H1 (cell line): ENCODE measurements around the gene REPS2. TPM values are rescaled to one million over a fixed set of nuclear protein-coding genes. Genes with fewer than 3 reads are reported as not detected.

Experiments used
- CTCF ChIA-PET: fragments of 300-600 bp; sonication (Branson Sonifier 250); formaldehyde crosslinking; loops from one replicate; lab custom pipeline; 2021; ENCODE audit not compliant: partially characterized antibody; lab: Charles Lee
- POLR2A ChIA-PET: fragments of 300-600 bp; sonication (Branson Sonifier 250); formaldehyde crosslinking; loops from one replicate; lab custom pipeline; 2021; ENCODE audit warnings: inconsistent platforms; ENCODE audit not compliant: partially characterized antibody; lab: Charles Lee
- DNase-seq, 2 experiments: peaks; one replicate each; pipeline versions ENCODE4 v3.0.0 to v3.0.0-alpha.2; 2010 to 2022; ENCODE audit warnings: low spot score in 2 of 2, low read depth in 1 of 2, mixed read lengths in 1 of 2
- FAIRE-seq: peaks from 2 replicates; lab custom pipeline; 2011; peaks lifted over from hg19 to GRCh38; lab: Jason Lieb, UNC
- H2AFZ ChIP-seq: 2 replicates; pipeline ENCODE4 v1.8.1; 2012; ENCODE audit warnings: low read length, inconsistent platforms
- H2AK5ac ChIP-seq: 2 replicates; pipeline ENCODE4 v1.6.1; 2013; ENCODE audit warnings: low read depth, low read length
- H2BK120ac ChIP-seq: replicated peaks from 2 replicates; pipeline ENCODE3; 2013; ENCODE audit warnings: low read depth, low read length, inconsistent platforms
- H2BK12ac ChIP-seq: 2 replicates; pipeline ENCODE4 v1.6.1; 2013; ENCODE audit warnings: low read depth, low read length
- H2BK15ac ChIP-seq: 2 replicates; pipeline ENCODE4 v1.6.1; 2013; ENCODE audit warnings: low read length
- H2BK20ac ChIP-seq: 2 replicates; pipeline ENCODE4 v1.6.1; 2013; ENCODE audit warnings: low read length
- H2BK5ac ChIP-seq: 2 replicates; pipeline ENCODE4 v1.6.1; 2013; ENCODE audit warnings: low read depth, low read length
- H3K14ac ChIP-seq: 2 replicates; pipeline ENCODE4 v1.6.1; 2013; ENCODE audit warnings: inconsistent platforms; ENCODE audit not compliant: insufficient read length
- H3K18ac ChIP-seq: 2 replicates; pipeline ENCODE4 v1.6.1; 2013; ENCODE audit warnings: low read length; ENCODE audit errors: extremely low read depth
- H3K23ac ChIP-seq: 2 replicates; pipeline ENCODE4 v1.6.1; 2013; ENCODE audit warnings: inconsistent platforms; ENCODE audit not compliant: insufficient read length
- H3K23me2 ChIP-seq: 2 replicates; pipeline ENCODE4 v1.6.1; 2013; ENCODE audit warnings: low read depth, low read length
- H3K27ac ChIP-seq: 2 replicates; pipeline ENCODE4 v1.6.1; 2011; ENCODE audit warnings: low read depth, low read length, inconsistent platforms
- H3K27me3 ChIP-seq, 4 experiments: replicated peaks in 1 of 4; 1 replicate in 1 of 4; 2 replicates in 3 of 4; pipeline versions ENCODE4 v1.6.1 to v1.8.1; 2011 to 2013; ENCODE audit warnings: low read length in 3 of 4, mild to moderate bottlenecking in 3 of 4, inconsistent platforms in 2 of 4, mixed read lengths in 2 of 4, moderate library complexity in 1 of 4; ENCODE audit not compliant: control insufficient read depth in 3 of 4, insufficient read depth in 3 of 4; ENCODE audit errors: extremely low read depth in 1 of 4
- H3K36me3 ChIP-seq, 4 experiments: 2 replicates each; pipeline versions ENCODE4 v1.6.1 to v1.8.1; 2011 to 2013; ENCODE audit warnings: mild to moderate bottlenecking in 4 of 4, low read length in 3 of 4, moderate library complexity in 2 of 4, control low read depth in 1 of 4, inconsistent platforms in 1 of 4; ENCODE audit not compliant: insufficient read depth in 4 of 4, control insufficient read depth in 2 of 4
- H3K4ac ChIP-seq: replicated peaks from 2 replicates; pipeline ENCODE3; 2013; ENCODE audit warnings: low read length, low read depth, mixed read lengths, inconsistent platforms; ENCODE audit not compliant: insufficient read length
- H3K4me1 ChIP-seq, 4 experiments: replicated peaks in 1 of 4; 1 replicate in 1 of 4; 2 replicates in 3 of 4; pipeline versions ENCODE4 v1.6.1 to v1.8.1; 2011 to 2013; ENCODE audit warnings: low read length in 3 of 4, inconsistent platforms in 2 of 4, mixed read lengths in 1 of 4; ENCODE audit not compliant: insufficient read depth in 4 of 4, control insufficient read depth in 3 of 4
- H3K4me2 ChIP-seq, 2 experiments: 2 replicates each; pipeline versions ENCODE4 v1.6.1 to v1.8.1; 2011 to 2013; ENCODE audit warnings: low read depth in 2 of 2, low read length in 2 of 2, control low read depth in 1 of 2, inconsistent platforms in 1 of 2, mild to moderate bottlenecking in 1 of 2; ENCODE audit not compliant: insufficient read depth in 1 of 2
- H3K4me3 ChIP-seq, 4 experiments: fragments of 200-600, 300-600 bp in 1 of 4; sonication (generic), shearing (Covaris generic), sonication (Bioruptor Twin) in 1 of 4; 2 replicates each; pipeline versions ENCODE4 v1.5.1 to v1.8.1; 2011 to 2016; ENCODE audit warnings: low read length in 4 of 4, low read depth in 3 of 4, control low read depth in 2 of 4, inconsistent platforms in 2 of 4, mild to moderate bottlenecking in 2 of 4, mixed read lengths in 1 of 4, moderate library complexity in 1 of 4; ENCODE audit not compliant: insufficient read depth in 2 of 4; ENCODE audit errors: extremely low read depth in 1 of 4
- H3K56ac ChIP-seq: replicated peaks from 2 replicates; pipeline ENCODE3; 2013; ENCODE audit warnings: low read depth, mild to moderate bottlenecking, mixed read lengths, low read length, inconsistent platforms; ENCODE audit not compliant: insufficient read length
- H3K79me1 ChIP-seq: 2 replicates; pipeline ENCODE4 v1.6.1; 2013; ENCODE audit warnings: low read depth, low read length, control low read depth
- H3K79me2 ChIP-seq, 2 experiments: 2 replicates each; pipeline versions ENCODE4 v1.6.1 to v1.8.1; 2012 to 2013; ENCODE audit warnings: low read length in 2 of 2, mild to moderate bottlenecking in 2 of 2, inconsistent platforms in 1 of 2; ENCODE audit not compliant: insufficient read depth in 2 of 2, control insufficient read depth in 1 of 2
- H3K9ac ChIP-seq, 4 experiments: replicated peaks in 1 of 4; 1 replicate in 1 of 4; 2 replicates in 3 of 4; pipeline versions ENCODE4 v1.6.1 to v1.8.1; 2011 to 2013; ENCODE audit warnings: low read depth in 3 of 4, low read length in 3 of 4, control low read depth in 2 of 4, mild to moderate bottlenecking in 2 of 4, moderate library complexity in 2 of 4, inconsistent platforms in 1 of 4; ENCODE audit errors: extremely low read depth in 1 of 4
- H3K9me3 ChIP-seq, 2 experiments: 2 replicates each; pipeline versions ENCODE4 v1.6.1 to v1.8.1; 2012 to 2013; ENCODE audit warnings: mild to moderate bottlenecking in 2 of 2, moderate library complexity in 2 of 2, control low read depth in 1 of 2, inconsistent platforms in 1 of 2, low read depth in 1 of 2, low read length in 1 of 2, mixed read lengths in 1 of 2; ENCODE audit not compliant: insufficient read depth in 2 of 2
- H4K20me1 ChIP-seq, 2 experiments: replicated peaks in 1 of 2; 2 replicates each; pipeline versions ENCODE3 to v1.8.1; 2011 to 2013; ENCODE audit warnings: inconsistent platforms in 2 of 2, low read length in 2 of 2, mild to moderate bottlenecking in 1 of 2; ENCODE audit not compliant: insufficient read depth in 2 of 2, control insufficient read depth in 1 of 2
- H4K5ac ChIP-seq: 2 replicates; pipeline ENCODE4 v1.6.1; 2013; ENCODE audit warnings: low read length, low read depth, mixed read lengths, inconsistent platforms; ENCODE audit not compliant: insufficient read length
- H4K8ac ChIP-seq: 2 replicates; pipeline ENCODE4 v1.8.0; 2013; ENCODE audit warnings: mild to moderate bottlenecking, moderate library complexity, low read length, inconsistent platforms; ENCODE audit not compliant: insufficient read depth; ENCODE audit errors: extremely low read depth
- H4K91ac ChIP-seq: replicated peaks from 2 replicates; pipeline ENCODE3; 2013; ENCODE audit warnings: low read length, mixed read lengths, inconsistent platforms; ENCODE audit not compliant: insufficient read length
- TAF7 ChIP-seq: optimal IDR thresholded peaks from 2 replicates; pipeline ENCODE3; 2011; ENCODE audit warnings: low read depth, mild to moderate bottlenecking, inconsistent platforms, low read length, moderate library complexity, borderline replicate concordance
- TBP ChIP-seq: IDR thresholded peaks from 2 replicates; pipeline ENCODE4 v1.6.1; 2011; ENCODE audit warnings: low read depth, low read length, improper control_type of control experiment
- WGBS, 2 experiments: shearing (Covaris generic) in 1 of 2; methylation state at CpG; one replicate each; pipeline versions ENCODE4 v1.1.6 to v1.1.7; 2013 to 2015; ENCODE audit warnings: low lambda C conversion rate in 2 of 2, mixed read lengths in 2 of 2, inconsistent platforms in 1 of 2, low coverage in 1 of 2, missing lambda C conversion rate in 1 of 2; ENCODE audit not compliant: insufficient replicate concordance in 2 of 2, insufficient coverage in 1 of 2, insufficient read length in 1 of 2; ENCODE audit errors: extremely low coverage in 1 of 2, missing lambda C conversion rate in 1 of 2; 5-methylcytosine and 5-hydroxymethylcytosine counted together
- polyA plus RNA-seq, 7 experiments: library from polyadenylated mRNA; depleted of rRNA in 3 of 7; stranded (reverse) in 5 of 7; unstranded in 2 of 7; fragments of >200 nt in 5 of 7; fragments of 200-250 nt in 2 of 7; gene quantifications; 1 replicate in 5 of 7; 2 replicates in 1 of 7; 4 replicates in 1 of 7; pipeline versions ENCODE4 v1.2.1 to v1.2.3, GENCODE V29; 2011 to 2013; ENCODE audit warnings: missing spikeins in 2 of 7, mixed read lengths in 2 of 7
- total RNA-seq: library from RNA; stranded (reverse); fragmentation: NEBNext Ultra II Directional; extraction: Animal tissue kit (Norgen Biotek cat#: 25700); gene quantifications from 2 replicates; pipeline ENCODE4 v1.2.1, GENCODE V29; 2021

The REPS2 gene
- total and polyA plus RNA-seq, 2 of the 8 experiments (the other 6 are each of a cell fraction or from before 2014, with no cell fraction given): 0.79 to 4.3 TPM

- no peak overlapping the region for H2BK120ac ChIP-seq
Observed at GRCh38 chrX:16914058-16914457, 32.4 kb upstream of the REPS2 start.

More at GRCh38 chrX:16914058-16914457, 32.4 kb upstream of the REPS2 start:
- no peaks in the 10 kb centered on the region for H3K36me3 ChIP-seq
- no peaks in the 10 kb centered on the region for H3K27me3 ChIP-seq
- POLR2A ChIA-PET: no interaction called here
- no peak overlapping the region for H2BK12ac ChIP-seq
- no peak overlapping the region for H3K18ac ChIP-seq
- H3K4me1 ChIP-seq: no peaks in the 10 kb centered on the region
- CTCF ChIA-PET: no interaction called here
- H3K23ac ChIP-seq: no peak overlapping the region
- H4K20me1 ChIP-seq: no peaks in the 10 kb centered on the region
- no peaks in the 10 kb centered on the region for H3K79me2 ChIP-seq
- no peak overlapping the region for H2AK5ac ChIP-seq
- H2AFZ ChIP-seq: no peak overlapping the region
- H4K5ac ChIP-seq: no peak overlapping the region
- no peak overlapping the region for H3K9ac ChIP-seq
- no peak overlapping the region for H3K4me3 ChIP-seq
- no peak overlapping the region for H2BK5ac ChIP-seq
- DNase-seq: no peak
- H3K4me2 ChIP-seq: no peak overlapping the region
- H3K56ac ChIP-seq: no peak overlapping the region
- H3K14ac ChIP-seq: no peak overlapping the region
- H4K91ac ChIP-seq: no peak overlapping the region
- no peak overlapping the region for H2BK20ac ChIP-seq
- no peak overlapping the region for H2BK15ac ChIP-seq
- no peak overlapping the region for H3K4ac ChIP-seq
- WGBS, 2 experiments: 88% methylated on average over 3 of the region's 3 CpGs; no CpG with 5 or more reads in 1 of the 2 experiments
- no peaks in the 10 kb centered on the region for H3K79me1 ChIP-seq
- H3K9me3 ChIP-seq: no peaks in the 10 kb centered on the region
- FAIRE-seq: no peak
- no peak overlapping the region for H3K27ac ChIP-seq
- H3K23me2 ChIP-seq: no peaks in the 10 kb centered on the region
- no peak for TF ChIP-seq TBP
- no peak for TF ChIP-seq TAF7
- no peak overlapping the region for H4K8ac ChIP-seq
